HG03064 (cell line): Measurements from ENCODE around the gene PRKACA.
"Not testable (repeated sequence)": the region's sequence is repeated elsewhere in the genome, so short reads cannot be mapped to it uniquely, and the experiment has no call there.

Experiments used
- ATAC-seq: cut with Tn5 transposase; IDR thresholded peaks from one replicate; pipeline ENCODE4 v1.9.1; 2021; ENCODE audit warnings: low read depth; ENCODE audit not compliant: unreplicated experiment

The PRKACA gene

GRCh38 chr19:14053500-14053899, 64.1 kb downstream of the PRKACA start:
- ATAC-seq: no peak

- no peak for ATAC-seq
Observed at GRCh38 chr19:14053032-14053431, 64.5 kb downstream of the PRKACA start.

DNA sequence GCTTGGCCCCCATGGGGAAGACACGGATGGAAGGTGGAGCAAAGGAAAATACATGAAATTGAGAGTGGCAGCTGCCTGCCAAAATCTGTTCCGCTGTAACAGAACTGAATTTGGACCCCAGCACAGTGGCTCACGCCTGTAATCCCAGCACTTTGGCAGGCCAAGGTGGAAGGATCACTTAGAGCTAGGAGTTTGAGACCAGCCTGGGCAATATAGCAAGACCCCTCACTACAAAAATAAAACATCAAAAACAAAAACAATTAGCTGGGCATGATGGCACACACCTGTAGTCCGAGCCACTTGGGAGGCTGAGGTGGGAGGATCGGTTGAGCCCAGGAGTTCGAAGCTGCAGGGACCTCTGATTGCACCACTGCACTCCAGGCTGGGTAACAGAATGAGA, 65.1 kb downstream of the PRKACA start:
- no peak for ATAC-seq

DNA sequence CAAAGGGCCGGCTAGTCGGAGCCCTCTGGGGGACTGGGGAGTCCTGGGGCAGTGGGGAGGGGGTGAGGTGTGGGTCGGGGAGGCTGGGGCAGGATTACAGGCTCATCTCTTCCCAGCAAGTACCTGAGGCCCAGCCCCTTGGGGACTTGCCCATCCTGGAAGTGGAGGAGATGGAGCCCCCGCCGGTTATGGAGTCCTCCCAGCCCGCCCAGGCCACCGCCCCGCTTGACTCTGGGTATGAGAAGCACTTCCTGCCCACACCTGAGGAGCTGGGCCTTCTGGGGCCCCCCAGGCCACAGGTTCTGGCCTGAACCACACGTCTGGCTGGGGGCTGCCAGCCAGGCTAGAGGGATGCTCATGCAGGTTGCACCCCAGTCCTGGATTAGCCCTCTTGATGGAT, 65.6 kb downstream of the PRKACA start:
- ATAC-seq: no peak

GRCh38 chr19:14050961-14051360, 66.6 kb downstream of the PRKACA start:
- not testable (repeated sequence) for ATAC-seq

DNA sequence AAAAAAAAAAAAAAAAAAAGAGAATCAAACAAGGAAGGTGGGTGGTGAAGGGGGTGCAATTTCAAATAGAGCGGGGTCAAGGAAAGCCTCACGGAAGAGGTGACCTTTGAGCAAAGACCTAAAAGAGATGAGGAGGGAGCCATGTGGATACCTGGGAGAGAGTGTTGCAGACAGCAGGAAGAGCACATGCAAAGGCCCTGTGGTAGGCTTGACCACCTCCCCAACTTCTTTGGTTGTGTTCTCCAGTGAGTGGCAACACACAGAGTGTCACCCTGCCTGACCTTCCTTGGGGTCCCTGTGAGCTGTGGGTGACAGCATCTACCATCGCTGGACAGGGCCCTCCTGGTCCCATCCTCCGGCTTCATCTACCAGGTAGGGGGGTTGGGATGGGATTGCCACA, 67.0 kb downstream of the PRKACA start:
- ATAC-seq: no peak

GRCh38 chr19:14048443-14049153, 69.0 kb downstream of the PRKACA start:
- no peak for ATAC-seq

- ATAC-seq: not testable (repeated sequence)
Observed at GRCh38 chr19:14047866-14048265, 69.7 kb downstream of the PRKACA start.

- not testable (repeated sequence) for ATAC-seq
Observed at GRCh38 chr19:14042659-14043608, 74.6 kb downstream of the PRKACA start.
